Colonic mucosa (tissue), 4 donors: Measurements from ENCODE around the gene GPBP1L1. TPM values are rescaled to one million over a fixed set of nuclear protein-coding genes. Genes with fewer than 3 reads are reported as not detected.

Experiments used
- DNase-seq: peaks from one replicate; pipeline ENCODE4 v3.0.0-alpha.2; 2020
- H3K27ac ChIP-seq: fragments of 200-600 bp; one replicate; pipeline ENCODE4 v1.8.0; 2021
- H3K27me3 ChIP-seq: fragments of 200-600 bp; one replicate; pipeline ENCODE4 v1.8.0; 2021
- H3K36me3 ChIP-seq: fragments of 200-600 bp; one replicate; pipeline ENCODE4 v1.8.0; 2021
- H3K4me1 ChIP-seq: fragments of 200-600 bp; one replicate; pipeline ENCODE4 v1.8.0; 2021; ENCODE audit warnings: mild to moderate bottlenecking
- H3K4me3 ChIP-seq: fragments of 200-600 bp; one replicate; pipeline ENCODE4 v1.8.0; 2021
- H3K9ac ChIP-seq, 2 donors: one replicate each; pipeline ENCODE4 v1.7.0; 2013; ENCODE audit warnings: control low read depth in 2 of 2, low read depth in 2 of 2, low read length in 2 of 2
- H3K9me3 ChIP-seq: fragments of 200-600 bp; one replicate; pipeline ENCODE4 v1.8.0; 2021
- intact Hi-C: fragments of 100-400 bp; cut with DNase I; formaldehyde crosslinking; loops from one replicate; pipeline ENCODE4 v1.14.1; 2022
- total RNA-seq, 2 donors: library from RNA; stranded (reverse); fragmentation: NEBNext Ultra II Directional in 1 of 2; extraction: Animal tissue kit (Norgen Biotek cat#: 25700) in 1 of 2; gene quantifications; one replicate each; pipeline ENCODE4 v1.2.1, GENCODE V29; 2021
- TF ChIP-seq, protein P1 (sequence below): fragments of 200-600 bp; IDR thresholded peaks from one replicate; pipeline ENCODE4 v1.8.0; 2022; ENCODE audit warnings: antibody characterized with exemption, mild to moderate bottlenecking
- donor health status: healthy.
- donor health status: DM: no; HTN: no; CAD: no.
- donor health status: DM: no; HTN: no; CAD: no.

The GPBP1L1 gene
- total RNA-seq, 2 donors from 2014 or later = 157 to 214 TPM

DNA sequence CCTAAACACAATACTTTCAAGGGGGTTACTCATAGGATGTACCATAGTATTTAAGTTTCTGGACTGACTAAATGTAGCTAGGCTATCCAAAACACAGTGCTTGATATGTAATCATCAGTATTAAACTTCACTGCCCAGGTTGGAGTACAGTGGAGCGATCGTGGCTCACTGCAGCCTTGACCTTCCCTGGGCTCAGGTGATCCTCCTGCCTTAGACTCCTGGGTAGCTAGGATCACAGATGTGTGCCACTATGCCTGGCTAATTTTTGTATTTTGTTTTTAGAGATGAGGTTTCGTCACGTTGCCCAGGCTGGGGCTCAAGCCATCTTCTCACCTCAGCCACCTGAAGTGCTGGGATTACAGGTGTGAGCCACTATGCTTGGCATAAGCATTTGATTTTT, 91.9 kb downstream of the GPBP1L1 start:
- peaks cover 5% of the 10 kb centered on the region for H3K36me3 ChIP-seq

DNA sequence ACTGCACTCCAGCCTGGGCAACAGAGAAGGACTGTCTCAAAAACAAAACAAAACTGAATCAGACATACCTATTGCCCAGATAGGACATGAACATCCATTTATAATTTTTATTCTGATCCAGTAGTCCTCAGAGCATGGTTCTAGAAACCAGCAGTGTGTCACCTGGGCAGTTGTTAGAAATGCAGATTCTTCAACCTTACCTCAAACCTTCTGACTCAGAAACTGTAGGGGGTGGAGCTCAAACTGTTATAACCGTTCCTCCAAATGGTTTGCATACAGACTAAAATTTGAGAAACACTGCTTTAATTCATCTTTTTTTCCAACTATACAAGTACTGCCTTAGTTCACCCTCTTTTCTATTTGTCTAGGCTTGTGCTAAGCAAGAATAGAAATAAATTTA, 96.5 kb downstream of the GPBP1L1 start:
- intact Hi-C loops = no loop called here
- no peak for DNase-seq
- no peaks in the 10 kb centered on the region for H3K9me3 ChIP-seq
- TF ChIP-seq, protein P1, sequence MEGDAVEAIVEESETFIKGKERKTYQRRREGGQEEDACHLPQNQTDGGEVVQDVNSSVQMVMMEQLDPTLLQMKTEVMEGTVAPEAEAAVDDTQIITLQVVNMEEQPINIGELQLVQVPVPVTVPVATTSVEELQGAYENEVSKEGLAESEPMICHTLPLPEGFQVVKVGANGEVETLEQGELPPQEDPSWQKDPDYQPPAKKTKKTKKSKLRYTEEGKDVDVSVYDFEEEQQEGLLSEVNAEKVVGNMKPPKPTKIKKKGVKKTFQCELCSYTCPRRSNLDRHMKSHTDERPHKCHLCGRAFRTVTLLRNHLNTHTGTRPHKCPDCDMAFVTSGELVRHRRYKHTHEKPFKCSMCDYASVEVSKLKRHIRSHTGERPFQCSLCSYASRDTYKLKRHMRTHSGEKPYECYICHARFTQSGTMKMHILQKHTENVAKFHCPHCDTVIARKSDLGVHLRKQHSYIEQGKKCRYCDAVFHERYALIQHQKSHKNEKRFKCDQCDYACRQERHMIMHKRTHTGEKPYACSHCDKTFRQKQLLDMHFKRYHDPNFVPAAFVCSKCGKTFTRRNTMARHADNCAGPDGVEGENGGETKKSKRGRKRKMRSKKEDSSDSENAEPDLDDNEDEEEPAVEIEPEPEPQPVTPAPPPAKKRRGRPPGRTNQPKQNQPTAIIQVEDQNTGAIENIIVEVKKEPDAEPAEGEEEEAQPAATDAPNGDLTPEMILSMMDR = no peak
- no peaks in the 10 kb centered on the region for H3K27me3 ChIP-seq
- H3K4me3 ChIP-seq = no peak overlapping the region
- no peak overlapping the region for H3K9ac ChIP-seq
- peaks cover 16% of the 10 kb centered on the region for H3K4me1 ChIP-seq
- H3K36me3 ChIP-seq = peaks cover 5% of the 10 kb centered on the region
- no peak overlapping the region for H3K27ac ChIP-seq

More for the DNA sequence above, 91.9 kb downstream of the GPBP1L1 start:
- Histone ChIP-seq H3K4me1 (no peaks in the 10 kb centered on the region), H3K9me3 (no peaks in the 10 kb centered on the region), H3K27ac (no peak overlapping the region), H3K27me3 (no peaks in the 10 kb centered on the region), H3K9ac (no peak overlapping the region), H3K4me3 (no peak overlapping the region)
- TF ChIP-seq, protein P1 = no peak
- intact Hi-C loops = no loop called here
- no peak for DNase-seq

DNA sequence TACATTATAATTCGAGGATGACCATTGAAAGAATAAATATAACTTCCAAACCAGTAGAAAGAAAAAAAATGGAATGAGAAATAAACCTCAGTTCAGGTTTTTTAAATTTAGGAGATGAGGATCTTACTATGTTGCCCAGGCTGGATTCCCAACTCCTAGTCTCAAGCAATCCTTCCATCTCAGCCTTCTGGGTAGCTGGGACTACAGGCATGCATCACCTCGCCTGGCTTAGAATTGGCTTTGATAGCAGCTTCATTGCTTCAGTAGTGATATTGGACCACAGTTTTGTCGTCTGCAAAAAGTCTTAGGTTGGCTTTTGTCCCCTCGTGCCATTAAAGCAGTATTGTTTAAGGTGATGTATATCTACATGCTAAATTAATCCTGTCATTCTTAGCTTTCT, 99.6 kb downstream of the GPBP1L1 start:
- DNase-seq = no peak
- TF ChIP-seq, protein P1 = no peak
- intact Hi-C loops = no loop called here
- no peak overlapping the region for H3K27ac ChIP-seq
- no peaks in the 10 kb centered on the region for H3K9me3 ChIP-seq
- no peak overlapping the region for H3K9ac ChIP-seq
- peak overlapping the region; percentile 5 for H3K4me3 ChIP-seq
- H3K4me1 ChIP-seq = peaks cover 16% of the 10 kb centered on the region
- H3K36me3 ChIP-seq = peaks cover 2% of the 10 kb centered on the region
- H3K27me3 ChIP-seq = no peaks in the 10 kb centered on the region

DNA sequence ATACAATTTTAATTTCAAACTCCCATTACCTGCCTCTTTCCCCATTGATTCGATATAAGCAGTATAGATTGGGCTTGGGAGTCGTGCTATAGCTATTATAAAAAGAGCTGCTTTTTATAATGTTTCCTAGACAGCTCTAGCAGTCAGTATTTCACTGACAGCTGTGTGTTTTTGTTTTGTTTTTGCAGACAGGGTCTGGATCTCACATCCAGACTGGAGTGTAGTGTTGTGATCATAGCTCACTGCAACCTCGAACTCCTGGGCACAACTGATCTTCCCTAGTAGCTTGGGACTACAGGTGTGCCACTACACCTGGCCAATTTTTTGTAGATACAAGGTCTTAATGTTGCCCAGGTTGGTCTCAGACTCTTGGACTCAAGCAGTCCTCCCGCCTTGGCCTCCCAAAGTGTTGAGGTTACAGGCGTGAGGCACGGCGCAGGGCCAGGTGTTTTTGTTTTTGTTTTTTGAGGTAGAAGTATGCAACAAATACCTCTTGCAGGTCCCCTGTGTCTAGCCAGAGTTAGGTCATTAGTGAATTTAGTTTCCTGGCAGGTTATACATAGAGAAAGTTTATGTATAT, 100.7 kb downstream of the GPBP1L1 start:
- Histone ChIP-seq H3K4me3 (peak overlapping the region; percentile 74), H3K27ac (no peak overlapping the region), H3K9me3 (no peaks in the 10 kb centered on the region), H3K9ac (peak overlapping the region in 1 of 2 donors; percentile 98), H3K27me3 (no peaks in the 10 kb centered on the region), H3K36me3 (no peaks in the 10 kb centered on the region), H3K4me1 (peaks cover 16% of the 10 kb centered on the region)
- TF ChIP-seq, protein P1 = no peak
- intact Hi-C loops = no loop called here
- no peak for DNase-seq

DNA sequence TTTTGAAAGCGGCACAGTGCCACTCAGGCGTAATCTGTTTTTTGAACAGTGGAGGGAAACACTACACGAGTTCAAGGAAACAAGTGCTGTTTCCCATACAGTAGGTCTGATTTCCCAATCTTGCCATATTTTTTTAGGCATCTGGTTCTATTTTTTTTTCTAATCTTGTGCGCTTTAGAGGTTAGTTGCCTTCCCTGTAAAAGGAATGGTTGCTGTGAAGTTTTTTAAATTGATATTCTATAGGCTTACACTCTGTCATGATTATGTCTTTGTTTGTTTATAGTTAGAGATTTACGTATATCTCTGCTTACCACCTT, 101.3 kb downstream of the GPBP1L1 start:
- H3K9ac ChIP-seq = peak overlapping the region in 1 of 2 donors; percentile 98
- H3K27me3 ChIP-seq = no peaks in the 10 kb centered on the region
- H3K27ac ChIP-seq = peak overlapping the region; percentile 92
- peaks cover 16% of the 10 kb centered on the region for H3K4me1 ChIP-seq
- intact Hi-C loops = no loop called here
- no peaks in the 10 kb centered on the region for H3K9me3 ChIP-seq
- H3K4me3 ChIP-seq = peak overlapping the region; percentile 74
- no peaks in the 10 kb centered on the region for H3K36me3 ChIP-seq
- no peak for DNase-seq
- TF ChIP-seq, protein P1 = no peak
